ENCODE measurements around the gene MRAP. TPM values are rescaled to one million over a fixed set of nuclear protein-coding genes. Genes with fewer than 3 reads are reported as not detected.

MRAP gene
- total RNA-seq (2021) = not detected in 2 replicates
- not detected for Bru-seq, nascent RNA
- not detected for BruChase-seq, experiment 1, labeled RNA remaining after a 2-hour chase
- percentile 7 among the genes with signal in this experiment for BruChase-seq, experiment 2, labeled RNA remaining after a 6-hour chase
- long read RNA-seq, partial matches to known transcripts = 0 of 1 reads
- long read RNA-seq, other reads (novel, unspliced or antisense) = 1 of 1 reads

DNA sequence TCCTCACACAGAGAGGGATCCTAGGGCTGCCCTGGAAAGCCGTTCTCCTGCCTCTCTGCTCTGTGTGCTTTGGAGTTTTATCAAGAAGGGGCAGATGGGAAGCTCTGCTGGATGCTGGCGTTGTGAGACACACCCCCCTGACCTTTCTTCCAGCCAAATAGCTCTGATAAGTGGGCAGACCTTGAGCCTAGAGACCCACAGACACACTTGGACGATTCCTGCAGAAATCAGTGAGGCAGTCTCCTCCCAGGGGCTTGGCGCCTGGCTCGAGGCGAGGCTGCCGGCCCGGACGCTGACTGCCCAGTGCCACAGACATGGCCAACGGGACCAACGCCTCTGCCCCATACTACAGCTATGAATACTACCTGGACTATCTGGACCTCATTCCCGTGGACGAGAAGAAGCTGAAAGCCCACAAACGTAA lies at the start of gene MRAP:
MRAP (plus strand) TSS at position 198 of the 424 bp plus-strand sequence; CDS start at position 315, 117 bp downstream.
- CTCF ChIA-PET = no interaction called here
- POLR2A ChIA-PET (ENCODE audit: low non-redundant PET) = no interaction called here
- no peak for DNase-seq (ENCODE audit: low spot score)
- TF ChIP-seq, protein P1, sequence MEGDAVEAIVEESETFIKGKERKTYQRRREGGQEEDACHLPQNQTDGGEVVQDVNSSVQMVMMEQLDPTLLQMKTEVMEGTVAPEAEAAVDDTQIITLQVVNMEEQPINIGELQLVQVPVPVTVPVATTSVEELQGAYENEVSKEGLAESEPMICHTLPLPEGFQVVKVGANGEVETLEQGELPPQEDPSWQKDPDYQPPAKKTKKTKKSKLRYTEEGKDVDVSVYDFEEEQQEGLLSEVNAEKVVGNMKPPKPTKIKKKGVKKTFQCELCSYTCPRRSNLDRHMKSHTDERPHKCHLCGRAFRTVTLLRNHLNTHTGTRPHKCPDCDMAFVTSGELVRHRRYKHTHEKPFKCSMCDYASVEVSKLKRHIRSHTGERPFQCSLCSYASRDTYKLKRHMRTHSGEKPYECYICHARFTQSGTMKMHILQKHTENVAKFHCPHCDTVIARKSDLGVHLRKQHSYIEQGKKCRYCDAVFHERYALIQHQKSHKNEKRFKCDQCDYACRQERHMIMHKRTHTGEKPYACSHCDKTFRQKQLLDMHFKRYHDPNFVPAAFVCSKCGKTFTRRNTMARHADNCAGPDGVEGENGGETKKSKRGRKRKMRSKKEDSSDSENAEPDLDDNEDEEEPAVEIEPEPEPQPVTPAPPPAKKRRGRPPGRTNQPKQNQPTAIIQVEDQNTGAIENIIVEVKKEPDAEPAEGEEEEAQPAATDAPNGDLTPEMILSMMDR (conservative IDR thresholded peaks at IDR 0.05; ENCODE audit: low read depth, low read length) = no peak
- no peak for TF ChIP-seq EZH2 (IDR thresholded peaks at IDR 0.05; ENCODE audit: borderline replicate concordance, low read depth, low read length, poor library complexity, severe bottlenecking)
- Histone ChIP-seq H3K36me3 (ENCODE audit: insufficient read depth, low read length, poor library complexity, severe bottlenecking) (no peaks in the 10 kb centered on the region), H3K4me3 (ENCODE audit: low read depth, low read length, poor library complexity, severe bottlenecking) (no peak within 1 kb of the TSS), H3K9me3 (ENCODE audit: low read depth, low read length, poor library complexity, severe bottlenecking) (no peaks in the 10 kb centered on the region), H3K27me3 (replicated peaks; ENCODE audit: insufficient read depth, low read depth, low read length, poor library complexity) (no peaks in the 10 kb centered on the region), H3K27ac (ENCODE audit: low read depth, low read length, poor library complexity, severe bottlenecking) (no peak within 1 kb of the TSS), H3K4me1 (ENCODE audit: insufficient read depth, low read length, poor library complexity, severe bottlenecking) (no peaks in the 10 kb centered on the region)
- intact Hi-C loops (cut with micrococcal nuclease; ENCODE audit: unreplicated experiment) = no loop called here
- BruUV-seq (replicated peaks) = no TSS peak

DNA sequence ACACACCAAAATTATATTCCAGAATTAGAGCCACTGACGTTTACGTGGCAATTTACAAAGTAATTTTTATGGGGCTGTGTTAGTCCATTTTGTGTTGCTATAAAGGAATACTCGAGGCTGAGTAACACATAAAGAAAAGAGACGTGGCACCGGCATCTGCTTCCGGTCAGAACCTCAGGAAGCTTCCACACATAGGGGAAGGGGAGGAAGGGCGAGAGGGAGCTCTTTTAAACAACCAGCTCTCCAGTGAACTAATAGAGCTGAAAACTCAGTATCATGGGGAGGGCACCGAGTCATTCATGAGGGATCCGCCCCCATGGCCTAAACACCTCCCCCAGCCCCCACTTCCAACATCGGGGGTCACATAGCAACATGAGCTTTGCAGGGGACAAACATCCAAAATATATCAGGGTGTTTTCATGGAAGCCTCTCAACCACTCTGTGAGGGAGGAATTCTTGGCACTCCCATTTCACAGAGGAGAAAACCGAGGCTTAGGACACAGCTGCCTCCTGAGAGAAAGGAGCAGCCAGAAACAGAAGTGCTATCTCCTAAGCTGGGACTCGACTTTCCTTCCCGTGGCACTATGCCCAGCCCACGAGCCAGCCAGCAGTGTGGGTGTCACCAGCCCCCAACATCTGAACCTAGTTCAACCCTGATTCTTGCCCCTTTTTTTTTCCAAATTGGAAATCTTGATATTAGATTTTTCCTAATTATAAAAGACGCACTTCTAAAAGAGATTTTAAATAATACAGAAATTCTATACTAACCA lies 49.0 kb upstream of the MRAP start:
- TF ChIP-seq EZH2 (IDR thresholded peaks at IDR 0.05; ENCODE audit: borderline replicate concordance, low read depth, low read length, poor library complexity, severe bottlenecking) = no peak
- TF ChIP-seq, protein P1 (conservative IDR thresholded peaks at IDR 0.05; ENCODE audit: low read depth, low read length) = no peak
- ChIA-PET POLR2A (ENCODE audit: low non-redundant PET) (no interaction called here), CTCF (no interaction called here)
- H3K27ac ChIP-seq (ENCODE audit: low read depth, low read length, poor library complexity, severe bottlenecking) = no peak overlapping the region
- no peaks in the 10 kb centered on the region for H3K9me3 ChIP-seq (ENCODE audit: low read depth, low read length, poor library complexity, severe bottlenecking)
- H3K4me3 ChIP-seq (ENCODE audit: low read depth, low read length, poor library complexity, severe bottlenecking) = no peak overlapping the region
- DNase-seq (ENCODE audit: low spot score) = no peak
- intact Hi-C loops (cut with micrococcal nuclease; ENCODE audit: unreplicated experiment) = no loop called here
- no peaks in the 10 kb centered on the region for H3K4me1 ChIP-seq (ENCODE audit: insufficient read depth, low read length, poor library complexity, severe bottlenecking)
- no TSS peak for BruUV-seq (replicated peaks)
- no peaks in the 10 kb centered on the region for H3K36me3 ChIP-seq (ENCODE audit: insufficient read depth, low read length, poor library complexity, severe bottlenecking)
- peaks cover 45% of the 10 kb centered on the region for H3K27me3 ChIP-seq (replicated peaks; ENCODE audit: insufficient read depth, low read depth, low read length, poor library complexity)

DNA sequence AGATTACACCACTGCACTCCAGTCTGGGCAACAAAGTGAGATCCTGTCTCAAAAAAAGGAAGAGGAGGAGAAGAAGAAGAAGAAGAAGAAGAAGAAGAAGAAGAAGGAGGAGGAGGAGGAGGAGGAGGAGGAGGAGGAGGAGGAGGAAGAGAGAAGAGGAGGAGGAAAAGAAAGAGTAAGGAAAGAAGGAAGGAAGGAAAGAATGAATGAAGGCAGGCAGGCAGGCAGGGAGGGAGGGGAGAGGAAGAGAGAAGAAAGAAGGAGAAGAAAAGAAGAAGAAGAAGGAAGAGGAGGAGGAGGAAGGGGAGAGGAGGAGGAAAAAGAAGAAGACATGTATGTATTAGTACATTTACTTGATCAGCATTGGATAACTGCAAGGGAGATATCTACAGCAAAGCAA lies 46.5 kb upstream of the MRAP start:
- TF ChIP-seq EZH2 (IDR thresholded peaks at IDR 0.05; ENCODE audit: borderline replicate concordance, low read depth, low read length, poor library complexity, severe bottlenecking) = no peak
- TF ChIP-seq, protein P1 (conservative IDR thresholded peaks at IDR 0.05; ENCODE audit: low read depth, low read length) = no peak
- CTCF ChIA-PET = no interaction called here

More for the DNA sequence above, 46.5 kb upstream of the MRAP start:
- no peak for DNase-seq (ENCODE audit: low spot score)
- peaks cover 25% of the 10 kb centered on the region for H3K27me3 ChIP-seq (replicated peaks; ENCODE audit: insufficient read depth, low read depth, low read length, poor library complexity)
- intact Hi-C loops (cut with micrococcal nuclease; ENCODE audit: unreplicated experiment) = no loop called here
- no peak overlapping the region for H3K4me3 ChIP-seq (ENCODE audit: low read depth, low read length, poor library complexity, severe bottlenecking)
- H3K4me1 ChIP-seq (ENCODE audit: insufficient read depth, low read length, poor library complexity, severe bottlenecking) = no peaks in the 10 kb centered on the region
- no TSS peak for BruUV-seq (replicated peaks)
- no peaks in the 10 kb centered on the region for H3K36me3 ChIP-seq (ENCODE audit: insufficient read depth, low read length, poor library complexity, severe bottlenecking)
- H3K9me3 ChIP-seq (ENCODE audit: low read depth, low read length, poor library complexity, severe bottlenecking) = no peaks in the 10 kb centered on the region
- no peak overlapping the region for H3K27ac ChIP-seq (ENCODE audit: low read depth, low read length, poor library complexity, severe bottlenecking)
- POLR2A ChIA-PET (ENCODE audit: low non-redundant PET) = no interaction called here

All from A673 (cell line).